ENCODE data around the gene OTUD4. TPM values are rescaled to one million over a fixed set of nuclear protein-coding genes. Genes with fewer than 3 reads are reported as not detected.

OTUD4 gene
- total RNA-seq, 4 donors from 2014 or later = 10.5 to 46.0 (median 27.6) TPM

GRCh38 chr4:145203410-145203809, 23.0 kb upstream of the OTUD4 start:
- TF ChIP-seq CTCF (IDR thresholded peaks at IDR 0.05) = no peak
- no peak for TF ChIP-seq POLR2A (IDR thresholded peaks at IDR 0.05)
- no peak for TF ChIP-seq POLR2AphosphoS5 (IDR thresholded peaks at IDR 0.05)
- TF ChIP-seq EP300 (IDR thresholded peaks at IDR 0.05; ENCODE audit: low read depth) = no peak
- 83 to 91% methylated on average over 9 of the region's 9 CpGs for whole genome bisulfite sequencing, 2 donors (ENCODE audit: low coverage in 1 of 2)
- in situ Hi-C loops (cut with MboI; ENCODE audit: low pct_ligation_motif_present in 1 of 4, low pct_unique_long_range_greater_than_20kb in 1 of 4, low sequenced_read_pairs in 3 of 4) = loop anchor here in 1 of 4 donors (25.0 kb wide), 1 partner anchor 359 kb away; no protein-coding TSS in a partner anchor

DNA sequence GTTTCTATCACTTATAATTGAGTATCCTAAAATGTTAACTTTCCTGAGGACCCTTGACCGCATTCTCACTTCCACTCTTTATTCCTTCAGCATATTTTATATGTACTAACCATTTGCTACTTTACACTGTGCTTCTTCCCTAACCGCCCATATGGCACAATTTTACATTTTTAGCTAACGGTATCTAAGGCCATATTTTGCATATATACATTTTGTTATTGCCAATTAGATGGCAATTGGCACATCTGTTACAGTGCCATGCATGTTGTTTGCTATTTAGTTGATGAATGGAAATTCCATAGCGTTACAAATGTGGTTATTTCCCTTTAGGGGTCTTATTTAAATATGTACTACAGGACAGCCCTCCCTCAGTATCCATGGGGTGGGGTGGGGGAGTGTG, 20.0 kb upstream of the OTUD4 start:
- H3K27me3 ChIP-seq = no peaks in the 10 kb centered on the region
- no peaks in the 10 kb centered on the region for H3K36me3 ChIP-seq
- no peaks in the 10 kb centered on the region for H3K9me3 ChIP-seq
- no peak overlapping the region for H3K27ac ChIP-seq
- DNase-seq = no peak
- H3K4me1 ChIP-seq = peaks cover 0 to 3% (median 0%) of the 10 kb centered on the region in 4 donors
- no peak overlapping the region for H3K4me3 ChIP-seq
- TF ChIP-seq EP300 (IDR thresholded peaks at IDR 0.05; ENCODE audit: low read depth) (no peak), POLR2A (IDR thresholded peaks at IDR 0.05) (no peak), POLR2AphosphoS5 (IDR thresholded peaks at IDR 0.05) (no peak)
- WGBS, 2 donors (ENCODE audit: low coverage in 1 of 2) = 90% methylated on average over 4 of the region's 4 CpGs
- in situ Hi-C loops (cut with MboI; ENCODE audit: low pct_ligation_motif_present in 1 of 4, low pct_unique_long_range_greater_than_20kb in 1 of 4, low sequenced_read_pairs in 3 of 4) (loop anchor here in 1 of 4 donors (25.0 kb wide), 1 partner anchor 362 kb away; no protein-coding TSS in a partner anchor), intact Hi-C loops (cut with DNase I; ENCODE audit: low total_unique reads) (no loop called here)

More at GRCh38 chr4:145203410-145203809, 23.0 kb upstream of the OTUD4 start:
- no peak overlapping the region for H3K27ac ChIP-seq
- H3K9me3 ChIP-seq = no peaks in the 10 kb centered on the region
- H3K4me3 ChIP-seq = no peak overlapping the region
- H3K36me3 ChIP-seq = no peaks in the 10 kb centered on the region
- no peaks in the 10 kb centered on the region for H3K27me3 ChIP-seq
- no peaks in the 10 kb centered on the region for H3K4me1 ChIP-seq
- intact Hi-C loops (cut with DNase I; ENCODE audit: low total_unique reads) = no loop called here
- DNase-seq = no peak

DNA sequence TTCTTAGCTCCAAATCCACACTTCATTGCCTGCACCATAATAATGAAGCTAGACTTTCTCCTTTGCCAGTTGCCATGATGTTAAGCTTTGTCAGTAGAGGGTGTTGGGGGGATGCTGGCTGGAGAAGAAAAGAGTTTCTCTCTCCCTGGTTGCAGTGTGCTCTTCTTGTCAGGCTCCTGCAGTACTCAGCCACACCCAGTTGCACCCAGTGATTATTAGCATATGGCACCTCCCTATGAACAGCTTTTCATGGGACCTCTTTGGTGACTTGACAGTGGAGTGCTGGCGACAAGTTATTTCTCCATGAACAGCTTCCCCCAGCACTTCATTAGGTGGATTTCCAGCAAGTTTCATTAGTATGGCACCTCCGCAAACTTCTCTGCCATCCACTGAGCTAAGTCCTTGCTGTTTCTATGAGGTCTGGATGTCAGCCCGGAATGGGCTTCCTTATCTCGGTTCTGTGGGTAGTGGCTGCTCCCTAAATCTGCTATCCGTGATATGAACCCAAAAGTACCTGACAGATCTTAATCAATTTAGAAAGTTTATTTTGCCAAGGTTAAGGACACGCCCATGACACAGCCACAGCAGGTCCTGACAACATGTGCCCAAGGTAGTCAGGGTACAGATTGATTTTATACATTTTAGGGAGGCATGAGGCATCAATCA, 18.8 kb upstream of the OTUD4 start:
- Histone ChIP-seq H3K4me3 (no peak overlapping the region), H3K36me3 (no peaks in the 10 kb centered on the region), H3K27ac (no peak overlapping the region), H3K9me3 (no peaks in the 10 kb centered on the region), H3K4me1 (peaks cover 0 to 4% (median 0%) of the 10 kb centered on the region in 4 donors), H3K27me3 (no peaks in the 10 kb centered on the region)
- in situ Hi-C loops (cut with MboI; ENCODE audit: low pct_ligation_motif_present in 1 of 4, low pct_unique_long_range_greater_than_20kb in 1 of 4, low sequenced_read_pairs in 3 of 4) = no loop called here
- TF ChIP-seq EP300 (IDR thresholded peaks at IDR 0.05; ENCODE audit: low read depth) (no peak), POLR2AphosphoS5 (IDR thresholded peaks at IDR 0.05) (no peak), CTCF (IDR thresholded peaks at IDR 0.05) (no peak), POLR2A (IDR thresholded peaks at IDR 0.05) (no peak)
- no peak for DNase-seq
- intact Hi-C loops (cut with DNase I; ENCODE audit: low total_unique reads) = no loop called here
- 67 to 73% methylated on average over 3 to 6 of the region's 6 CpGs for WGBS, 2 donors (ENCODE audit: low coverage in 1 of 2)

- WGBS, 2 donors (ENCODE audit: low coverage in 1 of 2) = 41% methylated on average over 3 of the region's 3 CpGs; no CpG with 5 or more reads in 1 of the 2 donors
- in situ Hi-C loops (cut with MboI; ENCODE audit: low pct_ligation_motif_present in 1 of 4, low pct_unique_long_range_greater_than_20kb in 1 of 4, low sequenced_read_pairs in 3 of 4) = no loop called here
These were observed 16.4 kb upstream of the OTUD4 start for GRCh38 chr4:145196747-145197146.

GRCh38 chr4:145195167-145195952, 15.0 kb upstream of the OTUD4 start:
- no peak for DNase-seq
- Histone ChIP-seq H3K36me3 (no peaks in the 10 kb centered on the region), H3K27me3 (no peaks in the 10 kb centered on the region), H3K4me1 (peaks cover 0 to 4% (median 0%) of the 10 kb centered on the region in 4 donors), H3K27ac (no peak overlapping the region), H3K9me3 (no peaks in the 10 kb centered on the region), H3K4me3 (no peak overlapping the region)
- 80 to 90% methylated on average over 3 of the region's 3 CpGs for WGBS, 2 donors (ENCODE audit: low coverage in 1 of 2)
- in situ Hi-C loops (cut with MboI; ENCODE audit: low pct_ligation_motif_present in 1 of 4, low pct_unique_long_range_greater_than_20kb in 1 of 4, low sequenced_read_pairs in 3 of 4) = no loop called here
- intact Hi-C loops (cut with DNase I; ENCODE audit: low total_unique reads) = no loop called here
- TF ChIP-seq EP300 (IDR thresholded peaks at IDR 0.05; ENCODE audit: low read depth) = no peak
- no peak for TF ChIP-seq POLR2A (IDR thresholded peaks at IDR 0.05)
- no peak for TF ChIP-seq CTCF (IDR thresholded peaks at IDR 0.05)
- no peak for TF ChIP-seq POLR2AphosphoS5 (IDR thresholded peaks at IDR 0.05)

More at GRCh38 chr4:145196747-145197146, 16.4 kb upstream of the OTUD4 start:
- no peaks in the 10 kb centered on the region for H3K27me3 ChIP-seq
- intact Hi-C loops (cut with DNase I; ENCODE audit: low total_unique reads) = no loop called here
- TF ChIP-seq EP300 (IDR thresholded peaks at IDR 0.05; ENCODE audit: low read depth) = no peak
- TF ChIP-seq POLR2A (IDR thresholded peaks at IDR 0.05) = no peak
- no peak overlapping the region for H3K27ac ChIP-seq
- no peaks in the 10 kb centered on the region for H3K36me3 ChIP-seq
- no peak for DNase-seq
- H3K4me3 ChIP-seq = no peak overlapping the region
- no peaks in the 10 kb centered on the region for H3K9me3 ChIP-seq
- H3K4me1 ChIP-seq = peaks cover 0 to 4% (median 0%) of the 10 kb centered on the region in 4 donors
